ENCODE measurements around the gene MAP10. TPM values are rescaled to one million over a fixed set of nuclear protein-coding genes. Genes with fewer than 3 reads are reported as not detected.

The MAP10 gene
- total RNA-seq (1 to 10 TPM; 1.3 to 1.8 TPM), total RNA-seq (2.0 to 6.4 reads per million in 2 donors)

- H3K4me3 Mint-ChIP-seq: peak within 1 kb of the TSS; percentile 79
- ATAC-seq: peak; percentile 84
- H3K27me3 Mint-ChIP-seq: peaks cover 2% of the 10 kb centered on the region
- peak; percentile 19 to 59 (median 32) for DNase-seq
- no peaks in the 10 kb centered on the region for H3K9me3 ChIP-seq (ENCODE audit: control insufficient read depth, low read length, poor library complexity, severe bottlenecking)
- H3K27ac Mint-ChIP-seq: peak within 1 kb of the TSS; percentile 61
- H3K4me1 Mint-ChIP-seq: peaks cover 3% of the 10 kb centered on the region
- no peaks in the 10 kb centered on the region for H3K36me3 Mint-ChIP-seq (ENCODE audit: low read depth)
These were observed at the start of gene MAP10 for GRCh38 chr1:232805269-232806185. Gene MAP10, plus strand, starts transcription at chr1:232805416. Its CDS starts 34 bp downstream, at chr1:232805450.

- no peaks in the 10 kb centered on the region for H3K9me3 ChIP-seq (ENCODE audit: control insufficient read depth, low read length, poor library complexity, severe bottlenecking)
- Mint-ChIP-seq H3K4me3 (no peak overlapping the region), H3K27ac (no peak overlapping the region), H3K27me3 (peaks cover 17% of the 10 kb centered on the region), H3K36me3 (ENCODE audit: low read depth) (peaks cover 4% of the 10 kb centered on the region), H3K4me1 (peaks cover 3% of the 10 kb centered on the region)
- DNase-seq (no peak), ATAC-seq (no peak)
These were observed 40.6 kb upstream of the MAP10 start for GRCh38 chr1:232764458-232765251.

- DNase-seq: no peak
- ATAC-seq: no peak
- Mint-ChIP-seq H3K4me3 (no peak overlapping the region), H3K27ac (no peak overlapping the region), H3K4me1 (peaks cover 3% of the 10 kb centered on the region), H3K36me3 (ENCODE audit: low read depth) (peaks cover 4% of the 10 kb centered on the region), H3K27me3 (peaks cover 19% of the 10 kb centered on the region)
- H3K9me3 ChIP-seq (ENCODE audit: control insufficient read depth, low read length, poor library complexity, severe bottlenecking): no peaks in the 10 kb centered on the region
These were observed 39.7 kb upstream of the MAP10 start for GRCh38 chr1:232765542-232765941.

- Mint-ChIP-seq H3K27me3 (peaks cover 19% of the 10 kb centered on the region), H3K4me1 (peaks cover 3% of the 10 kb centered on the region), H3K36me3 (ENCODE audit: low read depth) (peaks cover 4% of the 10 kb centered on the region), H3K4me3 (no peak overlapping the region), H3K27ac (no peak overlapping the region)
- H3K9me3 ChIP-seq (ENCODE audit: control insufficient read depth, low read length, poor library complexity, severe bottlenecking): no peaks in the 10 kb centered on the region
- DNase-seq (no peak), ATAC-seq (no peak)
These were observed 38.9 kb upstream of the MAP10 start for GRCh38 chr1:232766241-232766890.

- no peaks in the 10 kb centered on the region for H3K9me3 ChIP-seq (ENCODE audit: control insufficient read depth, low read length, poor library complexity, severe bottlenecking)
- Mint-ChIP-seq H3K4me3 (no peak overlapping the region), H3K4me1 (peaks cover 3% of the 10 kb centered on the region), H3K27me3 (peaks cover 19% of the 10 kb centered on the region), H3K27ac (no peak overlapping the region), H3K36me3 (ENCODE audit: low read depth) (peaks cover 4% of the 10 kb centered on the region)
- DNase-seq (no peak), ATAC-seq (no peak)
These were observed 38.3 kb upstream of the MAP10 start for GRCh38 chr1:232766904-232767303.

GRCh38 chr1:232767305-232768074 lies 37.7 kb upstream of the MAP10 start:
- H3K4me3 Mint-ChIP-seq: no peak overlapping the region
- H3K27me3 Mint-ChIP-seq: peaks cover 19% of the 10 kb centered on the region
- DNase-seq: no peak
- no peak overlapping the region for H3K27ac Mint-ChIP-seq
- no peak for ATAC-seq
- no peaks in the 10 kb centered on the region for H3K9me3 ChIP-seq (ENCODE audit: control insufficient read depth, low read length, poor library complexity, severe bottlenecking)
- H3K36me3 Mint-ChIP-seq (ENCODE audit: low read depth): peaks cover 2% of the 10 kb centered on the region
- H3K4me1 Mint-ChIP-seq: peaks cover 3% of the 10 kb centered on the region

- peaks cover 2% of the 10 kb centered on the region for H3K36me3 Mint-ChIP-seq (ENCODE audit: low read depth)
- peaks cover 3% of the 10 kb centered on the region for H3K4me1 Mint-ChIP-seq
- peaks cover 26% of the 10 kb centered on the region for H3K27me3 Mint-ChIP-seq
- no peak overlapping the region for H3K4me3 Mint-ChIP-seq
- DNase-seq (no peak), ATAC-seq (no peak)
- H3K9me3 ChIP-seq (ENCODE audit: control insufficient read depth, low read length, poor library complexity, severe bottlenecking): no peaks in the 10 kb centered on the region
- H3K27ac Mint-ChIP-seq: no peak overlapping the region
These were observed 36.4 kb upstream of the MAP10 start for GRCh38 chr1:232768793-232769192.

GRCh38 chr1:232769733-232770132 lies 35.5 kb upstream of the MAP10 start:
- no peak overlapping the region for H3K27ac Mint-ChIP-seq
- ATAC-seq (no peak), DNase-seq (no peak)
- H3K36me3 Mint-ChIP-seq (ENCODE audit: low read depth): peaks cover 2% of the 10 kb centered on the region
- no peaks in the 10 kb centered on the region for H3K9me3 ChIP-seq (ENCODE audit: control insufficient read depth, low read length, poor library complexity, severe bottlenecking)
- no peak overlapping the region for H3K4me3 Mint-ChIP-seq
- H3K4me1 Mint-ChIP-seq: peaks cover 3% of the 10 kb centered on the region
- H3K27me3 Mint-ChIP-seq: peaks cover 26% of the 10 kb centered on the region

- DNase-seq (no peak), ATAC-seq (no peak)
- Mint-ChIP-seq H3K27me3 (peaks cover 17% of the 10 kb centered on the region), H3K27ac (no peak overlapping the region), H3K36me3 (ENCODE audit: low read depth) (no peaks in the 10 kb centered on the region), H3K4me3 (no peak overlapping the region), H3K4me1 (no peaks in the 10 kb centered on the region)
- H3K9me3 ChIP-seq (ENCODE audit: control insufficient read depth, low read length, poor library complexity, severe bottlenecking): no peaks in the 10 kb centered on the region
These were observed 31.5 kb upstream of the MAP10 start for GRCh38 chr1:232773752-232774151.

- Mint-ChIP-seq H3K27ac (no peak overlapping the region), H3K4me3 (no peak overlapping the region), H3K27me3 (peaks cover 17% of the 10 kb centered on the region), H3K4me1 (no peaks in the 10 kb centered on the region), H3K36me3 (ENCODE audit: low read depth) (no peaks in the 10 kb centered on the region)
- DNase-seq (no peak), ATAC-seq (no peak)
- no peaks in the 10 kb centered on the region for H3K9me3 ChIP-seq (ENCODE audit: control insufficient read depth, low read length, poor library complexity, severe bottlenecking)
These were observed 28.6 kb upstream of the MAP10 start for GRCh38 chr1:232776526-232777106.

GRCh38 chr1:232780354-232780753 lies 24.9 kb upstream of the MAP10 start:
- H3K4me3 Mint-ChIP-seq: no peak overlapping the region
- H3K4me1 Mint-ChIP-seq: no peaks in the 10 kb centered on the region
- DNase-seq (no peak), ATAC-seq (no peak)
- H3K27ac Mint-ChIP-seq: no peak overlapping the region
- no peaks in the 10 kb centered on the region for H3K9me3 ChIP-seq (ENCODE audit: control insufficient read depth, low read length, poor library complexity, severe bottlenecking)
- H3K36me3 Mint-ChIP-seq (ENCODE audit: low read depth): no peaks in the 10 kb centered on the region
- H3K27me3 Mint-ChIP-seq: peaks cover 10% of the 10 kb centered on the region

- no peaks in the 10 kb centered on the region for H3K4me1 Mint-ChIP-seq
- H3K36me3 Mint-ChIP-seq (ENCODE audit: low read depth): no peaks in the 10 kb centered on the region
- H3K27ac Mint-ChIP-seq: no peak overlapping the region
- H3K4me3 Mint-ChIP-seq: no peak overlapping the region
- no peaks in the 10 kb centered on the region for H3K9me3 ChIP-seq (ENCODE audit: control insufficient read depth, low read length, poor library complexity, severe bottlenecking)
- ATAC-seq: no peak
- no peak for DNase-seq
- peaks cover 24% of the 10 kb centered on the region for H3K27me3 Mint-ChIP-seq
These were observed 20.4 kb upstream of the MAP10 start for GRCh38 chr1:232784794-232785193.

Data from T-helper 17 cell (primary cell).